HFF-Myc (cell line): ENCODE measurements around the gene STATH.

ENCODE experiments used
- DNase-seq: peaks from one replicate; pipeline ENCODE4 v3.0.0-alpha.2; 2011; ENCODE audit warnings: low read depth; ENCODE audit errors: extremely low read depth
- H3K4me3 ChIP-seq: replicated peaks from 2 replicates; pipeline ENCODE4 v1.5.1; 2011; ENCODE audit warnings: low read depth, mild to moderate bottlenecking, control low read depth, low read length
- CTCF ChIP-seq: IDR thresholded peaks from 2 replicates; pipeline ENCODE4 v1.5.1; 2012; ENCODE audit warnings: mild to moderate bottlenecking, low read depth, low read length, control low read depth; ENCODE audit errors: missing control alignments

Gene STATH, protein sequence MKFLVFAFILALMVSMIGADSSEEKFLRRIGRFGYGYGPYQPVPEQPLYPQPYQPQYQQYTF

GRCh38 chr4:69995526-69996016, at the start of gene STATH:
Gene STATH (plus strand): TSS chr4:69995966. CDS start chr4:69998438, 2,472 bp downstream.
- no peak for DNase-seq
- H3K4me3 ChIP-seq, result no peak within 1 kb of the TSS
- no peak for TF ChIP-seq CTCF

DNA sequence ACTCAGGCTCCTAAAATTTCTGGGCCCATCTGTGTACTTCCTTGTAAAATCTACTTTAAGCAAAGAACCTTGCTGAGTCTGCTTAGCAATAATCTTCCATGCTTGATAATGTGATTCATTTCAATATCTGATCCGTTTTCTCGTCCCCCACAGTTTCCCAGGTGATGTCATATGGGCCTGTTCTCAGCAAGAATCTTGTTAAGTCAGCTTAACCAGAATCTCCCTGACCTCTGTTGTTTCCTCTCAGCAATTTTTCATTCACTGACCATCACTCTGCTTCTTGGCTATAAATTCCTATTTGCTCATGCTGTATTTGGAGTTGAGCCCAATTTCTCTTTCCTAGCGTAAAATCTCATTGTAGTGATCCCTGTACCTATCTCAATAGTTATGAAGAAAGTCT, 44.2 kb upstream of the STATH start:
- no peak overlapping the region for H3K4me3 ChIP-seq
- no peak for DNase-seq
- TF ChIP-seq CTCF, result no peak

- TF ChIP-seq CTCF, result no peak
- DNase-seq, result no peak
- H3K4me3 ChIP-seq, result no peak overlapping the region
Measured at GRCh38 chr4:69957209-69957608, 38.6 kb upstream of the STATH start.

DNA sequence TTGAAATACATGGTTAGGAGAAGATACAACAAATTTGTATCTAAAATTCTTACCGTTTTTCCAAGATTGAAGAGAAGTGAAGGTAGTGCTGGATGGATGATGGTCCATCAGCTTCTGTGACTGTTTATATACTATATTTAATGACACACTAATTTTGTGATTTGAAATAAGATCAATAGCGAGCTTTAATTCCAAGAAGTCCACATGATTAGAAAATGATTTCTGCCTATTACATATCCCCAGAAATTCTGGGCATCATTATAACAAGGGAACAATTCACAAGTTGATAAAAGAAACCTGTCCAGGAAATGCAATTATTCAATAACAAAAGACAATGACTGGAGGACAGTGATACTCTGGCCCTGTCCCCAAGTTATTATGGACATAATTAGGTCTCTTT, 30.1 kb upstream of the STATH start, which contains the start of gene CSN2:
Gene CSN2, minus strand, starts transcription at position 101 of the 400 bp plus-strand sequence. CDS start 4,733 bp downstream, outside the sequence.
- TF ChIP-seq CTCF, result no peak
- DNase-seq, result no peak
- no peak within 1 kb of the TSS for H3K4me3 ChIP-seq

DNA sequence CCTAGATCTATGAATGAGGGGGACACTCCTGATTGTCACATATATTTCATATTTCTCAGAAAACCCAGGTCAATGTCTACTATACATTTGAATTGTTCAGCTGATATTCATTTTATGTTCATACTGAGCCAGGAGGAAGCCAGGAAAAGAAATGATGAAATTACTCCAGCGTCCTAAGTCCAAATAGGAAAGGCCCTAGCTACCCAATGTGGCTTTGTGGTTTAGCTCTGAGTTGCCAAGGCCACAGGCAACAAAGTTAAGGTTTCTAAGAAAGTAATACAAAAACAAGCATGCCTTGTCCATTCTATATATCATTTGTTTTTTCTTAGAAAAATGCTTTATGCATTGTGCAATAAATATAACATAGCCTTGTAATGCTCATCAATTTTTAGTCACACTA, 25.7 kb upstream of the STATH start:
- TF ChIP-seq CTCF, result no peak
- no peak for DNase-seq
- no peak overlapping the region for H3K4me3 ChIP-seq

- H3K4me3 ChIP-seq, result no peak overlapping the region
- no peak for DNase-seq
- no peak for TF ChIP-seq CTCF
Measured at GRCh38 chr4:69974631-69975030, 21.1 kb upstream of the STATH start.

DNA sequence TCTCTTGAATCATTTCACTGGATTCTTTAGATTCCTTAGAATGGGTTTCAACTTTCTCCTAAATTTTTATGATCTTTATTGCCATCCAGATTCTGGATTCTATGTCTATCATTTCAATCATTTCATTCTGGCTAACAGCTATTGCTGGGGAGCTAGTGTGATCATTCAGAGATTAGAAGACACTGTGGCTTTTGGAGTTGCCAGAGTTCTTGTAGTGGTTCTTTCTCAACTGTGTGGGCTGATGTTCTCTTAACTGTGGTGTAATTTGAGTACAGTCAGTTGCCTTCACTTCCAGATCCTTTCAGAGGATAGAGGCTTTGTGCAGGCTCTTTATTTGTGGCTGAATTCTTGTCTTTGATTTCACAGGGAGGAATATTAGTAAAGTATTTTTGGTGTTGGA, 18.2 kb upstream of the STATH start:
- no peak for DNase-seq
- no peak for TF ChIP-seq CTCF

More for the DNA sequence above, 18.2 kb upstream of the STATH start:
- H3K4me3 ChIP-seq, result no peak overlapping the region
